ENCODE data around the gene SPATA46. TPM values are rescaled to one million over a fixed set of nuclear protein-coding genes. Genes with fewer than 3 reads are reported as not detected.

The SPATA46 gene
- total RNA-seq, 3 donors from 2014 or later (not counting 1 experiment from before 2014, with no cell fraction given): not detected

- Histone ChIP-seq H3K4me3 (ENCODE audit: low read length) (no peak overlapping the region), H3K9me3 (ENCODE audit: control insufficient read depth, insufficient read depth, low read length) (no peaks in the 10 kb centered on the region), H3K27me3 (ENCODE audit: control insufficient read depth, insufficient read depth, low read length) (no peaks in the 10 kb centered on the region), H3K36me3 (ENCODE audit: control insufficient read depth, insufficient read depth, low read length) (no peaks in the 10 kb centered on the region), H3K27ac (ENCODE audit: low read length) (no peak overlapping the region), H3K4me1 (ENCODE audit: control insufficient read depth, insufficient read depth, low read length) (no peaks in the 10 kb centered on the region)
- WGBS (ENCODE audit: insufficient coverage): 83% methylated on average over 6 of the region's 6 CpGs
- Mint-ChIP-seq H3K9me3 (no peaks in the 10 kb centered on the region), H3K27ac (no peak overlapping the region), H3K27me3 (ENCODE audit: low read depth in 2 of 2) (peaks cover 0 to 7% of the 10 kb centered on the region in 2 donors), H3K36me3 (no peaks in the 10 kb centered on the region), H3K4me1 (no peaks in the 10 kb centered on the region), H3K4me3 (no peak overlapping the region)
- intact Hi-C loops (cut with micrococcal nuclease): no loop called here
- no peak for TF ChIP-seq CTCF (IDR thresholded peaks at IDR 0.05)
- DNase-seq: no peak
- no peak for ATAC-seq
Observed at GRCh38 chr1:162351246-162351842, 25.3 kb downstream of the SPATA46 start.

DNA sequence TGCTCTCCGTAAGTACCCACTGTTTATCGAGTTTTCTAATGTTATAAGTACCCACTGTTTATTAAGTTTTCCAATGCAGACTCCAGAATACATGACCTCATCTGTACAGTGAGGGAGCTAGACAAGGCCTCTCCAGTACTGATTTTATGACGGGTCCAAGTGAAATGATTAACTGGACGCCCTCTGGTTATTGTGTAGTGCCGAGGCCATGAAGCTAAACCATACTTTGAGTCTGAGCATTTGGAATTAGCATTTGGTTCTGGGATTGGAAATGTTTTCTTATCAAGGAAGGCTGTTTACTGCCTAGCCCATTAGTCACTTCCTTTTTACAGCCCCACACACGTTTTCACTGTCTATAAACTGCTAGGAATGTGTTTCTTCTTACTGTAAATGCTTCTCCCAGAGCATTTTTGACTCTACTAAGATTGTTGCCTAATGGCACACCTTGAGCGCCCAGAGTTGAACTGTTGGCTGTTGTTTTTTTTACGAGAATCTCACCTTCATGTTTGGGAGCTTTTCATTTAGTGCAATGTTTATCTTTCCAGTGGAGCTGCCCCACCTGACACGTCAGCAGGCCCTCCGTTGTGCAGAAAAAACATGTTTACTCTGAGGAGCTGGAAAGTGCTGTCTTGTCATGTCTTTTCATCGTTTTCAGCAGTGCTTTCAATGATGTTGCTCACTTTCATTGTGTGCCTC is 26.9 kb downstream of the SPATA46 start:
- intact Hi-C loops (cut with micrococcal nuclease): no loop called here
- H3K36me3 Mint-ChIP-seq: no peaks in the 10 kb centered on the region
- no peak for ATAC-seq
- Histone ChIP-seq H3K27me3 (ENCODE audit: control insufficient read depth, insufficient read depth, low read length) (no peaks in the 10 kb centered on the region), H3K27ac (ENCODE audit: low read length) (no peak overlapping the region), H3K4me1 (ENCODE audit: control insufficient read depth, insufficient read depth, low read length) (no peaks in the 10 kb centered on the region), H3K9me3 (ENCODE audit: control insufficient read depth, insufficient read depth, low read length) (no peaks in the 10 kb centered on the region), H3K36me3 (ENCODE audit: control insufficient read depth, insufficient read depth, low read length) (no peaks in the 10 kb centered on the region), H3K4me3 (ENCODE audit: low read length) (no peak overlapping the region)
- DNase-seq: no peak
- no peak for TF ChIP-seq CTCF (IDR thresholded peaks at IDR 0.05)
- no peaks in the 10 kb centered on the region for H3K9me3 Mint-ChIP-seq
- H3K4me3 Mint-ChIP-seq: no peak overlapping the region
- H3K4me1 Mint-ChIP-seq: no peaks in the 10 kb centered on the region
- WGBS (ENCODE audit: insufficient coverage): 72% methylated on average over 11 of the region's 11 CpGs
- H3K27ac Mint-ChIP-seq: no peak overlapping the region
- H3K27me3 Mint-ChIP-seq (ENCODE audit: low read depth in 2 of 2): peaks cover 0 to 5% of the 10 kb centered on the region in 2 donors

GRCh38 chr1:162347281-162347680 is 29.4 kb downstream of the SPATA46 start:
- intact Hi-C loops (cut with micrococcal nuclease): no loop called here
- no peak for TF ChIP-seq CTCF (IDR thresholded peaks at IDR 0.05)
- DNase-seq (no peak), ATAC-seq (no peak)
- no peaks in the 10 kb centered on the region for H3K4me1 ChIP-seq (ENCODE audit: control insufficient read depth, insufficient read depth, low read length)
- no peaks in the 10 kb centered on the region for H3K9me3 ChIP-seq (ENCODE audit: control insufficient read depth, insufficient read depth, low read length)
- H3K4me3 Mint-ChIP-seq: no peak overlapping the region
- no peak overlapping the region for H3K27ac ChIP-seq (ENCODE audit: low read length)
- H3K27ac Mint-ChIP-seq: no peak overlapping the region
- 92% methylated on average over 2 of the region's 3 CpGs for WGBS (ENCODE audit: insufficient coverage)
- H3K27me3 ChIP-seq (ENCODE audit: control insufficient read depth, insufficient read depth, low read length): no peaks in the 10 kb centered on the region
- H3K36me3 Mint-ChIP-seq: no peaks in the 10 kb centered on the region
- H3K4me1 Mint-ChIP-seq: no peaks in the 10 kb centered on the region
- H3K9me3 Mint-ChIP-seq: no peaks in the 10 kb centered on the region
- H3K36me3 ChIP-seq (ENCODE audit: control insufficient read depth, insufficient read depth, low read length): no peaks in the 10 kb centered on the region
- peaks cover 0 to 5% of the 10 kb centered on the region in 2 donors for H3K27me3 Mint-ChIP-seq (ENCODE audit: low read depth in 2 of 2)
- H3K4me3 ChIP-seq (ENCODE audit: low read length): no peak overlapping the region
